Cerebellar nuclear complex (tissue), 1 donor: ENCODE data around the gene MPHOSPH8.

Source experiments
- DNase-seq, 2 experiments: peaks; one replicate each; lab custom pipeline; 2025; lab: John Stamatoyannopoulos, UW

MPHOSPH8 gene, protein sequence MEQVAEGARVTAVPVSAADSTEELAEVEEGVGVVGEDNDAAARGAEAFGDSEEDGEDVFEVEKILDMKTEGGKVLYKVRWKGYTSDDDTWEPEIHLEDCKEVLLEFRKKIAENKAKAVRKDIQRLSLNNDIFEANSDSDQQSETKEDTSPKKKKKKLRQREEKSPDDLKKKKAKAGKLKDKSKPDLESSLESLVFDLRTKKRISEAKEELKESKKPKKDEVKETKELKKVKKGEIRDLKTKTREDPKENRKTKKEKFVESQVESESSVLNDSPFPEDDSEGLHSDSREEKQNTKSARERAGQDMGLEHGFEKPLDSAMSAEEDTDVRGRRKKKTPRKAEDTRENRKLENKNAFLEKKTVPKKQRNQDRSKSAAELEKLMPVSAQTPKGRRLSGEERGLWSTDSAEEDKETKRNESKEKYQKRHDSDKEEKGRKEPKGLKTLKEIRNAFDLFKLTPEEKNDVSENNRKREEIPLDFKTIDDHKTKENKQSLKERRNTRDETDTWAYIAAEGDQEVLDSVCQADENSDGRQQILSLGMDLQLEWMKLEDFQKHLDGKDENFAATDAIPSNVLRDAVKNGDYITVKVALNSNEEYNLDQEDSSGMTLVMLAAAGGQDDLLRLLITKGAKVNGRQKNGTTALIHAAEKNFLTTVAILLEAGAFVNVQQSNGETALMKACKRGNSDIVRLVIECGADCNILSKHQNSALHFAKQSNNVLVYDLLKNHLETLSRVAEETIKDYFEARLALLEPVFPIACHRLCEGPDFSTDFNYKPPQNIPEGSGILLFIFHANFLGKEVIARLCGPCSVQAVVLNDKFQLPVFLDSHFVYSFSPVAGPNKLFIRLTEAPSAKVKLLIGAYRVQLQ

GRCh38 chr13:19633479-19634255 is at the start of gene MPHOSPH8:
TSS of gene MPHOSPH8 (plus strand) at chr13:19633659. CDS start at chr13:19633749, 90 bp downstream.
- DNase-seq = peak; percentile 26 to 67

DNA sequence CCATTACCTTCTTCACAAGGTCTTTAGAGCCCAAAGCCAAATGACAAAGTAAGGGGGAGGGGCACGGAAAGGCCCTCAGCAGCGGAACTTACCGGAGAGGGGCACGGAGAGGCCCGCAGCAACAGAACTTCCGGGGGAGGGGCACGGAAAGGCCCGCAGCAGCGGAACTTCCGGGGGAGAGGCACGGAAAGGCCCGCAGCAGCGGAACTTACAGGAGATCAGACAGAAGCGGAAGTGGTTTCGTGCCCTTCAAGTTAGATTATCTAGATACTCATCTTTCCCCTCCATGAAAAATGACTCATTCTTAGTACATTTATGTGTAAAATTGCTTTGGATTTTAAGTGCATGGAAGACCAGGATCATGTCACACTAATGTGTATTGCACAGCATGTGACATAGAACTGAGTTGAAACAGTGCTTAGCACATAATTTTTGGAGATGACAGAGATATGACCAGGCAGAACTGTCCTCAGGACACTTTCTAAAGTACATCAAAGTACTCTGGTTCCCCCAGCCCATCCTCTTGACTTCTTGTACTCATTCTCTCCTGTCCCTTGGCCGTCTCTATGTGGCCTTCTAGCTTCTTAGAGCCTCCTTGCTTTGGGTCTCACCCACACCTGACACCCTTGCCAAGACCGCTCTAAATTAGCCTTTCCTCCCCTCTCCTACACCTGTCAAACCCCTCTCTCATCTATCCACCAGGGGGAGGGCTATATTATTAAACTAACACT is 46.4 kb upstream of the MPHOSPH8 start:
- no peak for DNase-seq

GRCh38 chr13:19587635-19588300 is 45.7 kb upstream of the MPHOSPH8 start:
- no peak for DNase-seq

DNA sequence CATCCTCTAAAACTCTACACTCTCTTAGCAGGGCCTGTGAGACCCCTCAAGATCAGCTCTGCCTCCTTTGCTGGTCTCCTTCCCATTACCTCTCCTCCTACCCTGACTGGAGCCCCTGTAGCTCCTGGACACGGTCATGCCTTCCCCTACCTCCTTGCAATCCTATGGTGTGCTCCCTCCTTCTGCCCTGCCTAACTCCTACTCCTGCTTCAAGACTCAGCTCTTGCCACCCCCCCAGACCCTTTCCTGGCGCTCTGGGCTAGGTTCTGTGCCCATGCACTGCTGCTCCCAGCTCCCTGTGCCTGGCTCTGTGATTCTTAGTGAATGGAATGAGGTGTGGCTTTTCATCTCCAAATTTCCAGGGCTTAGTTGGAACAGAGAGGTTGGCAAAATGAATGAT is 44.1 kb upstream of the MPHOSPH8 start:
- DNase-seq = no peak

DNA sequence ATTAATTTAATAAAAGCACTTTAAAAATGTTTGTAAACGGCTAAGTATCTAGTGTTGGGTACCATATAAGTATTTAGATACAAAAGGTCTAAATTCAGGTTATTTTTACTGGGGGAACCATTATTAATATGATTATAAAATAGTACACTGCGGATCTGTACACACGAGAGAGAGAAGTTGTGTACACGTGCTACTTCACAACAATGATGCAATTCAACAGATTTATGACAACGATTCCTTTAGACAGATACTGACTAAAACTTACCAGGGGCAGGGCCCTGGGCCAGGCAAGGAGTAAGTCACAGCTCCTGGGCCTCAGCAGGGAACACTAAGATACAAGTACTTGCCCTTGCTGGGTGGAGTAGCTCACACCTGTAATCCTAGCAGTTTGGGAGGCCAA is 43.0 kb upstream of the MPHOSPH8 start:
- no peak for DNase-seq

GRCh38 chr13:19591864-19592263 is 41.6 kb upstream of the MPHOSPH8 start:
- DNase-seq = no peak

- no peak for DNase-seq
Measured at GRCh38 chr13:19592657-19593180, 40.7 kb upstream of the MPHOSPH8 start.

DNA sequence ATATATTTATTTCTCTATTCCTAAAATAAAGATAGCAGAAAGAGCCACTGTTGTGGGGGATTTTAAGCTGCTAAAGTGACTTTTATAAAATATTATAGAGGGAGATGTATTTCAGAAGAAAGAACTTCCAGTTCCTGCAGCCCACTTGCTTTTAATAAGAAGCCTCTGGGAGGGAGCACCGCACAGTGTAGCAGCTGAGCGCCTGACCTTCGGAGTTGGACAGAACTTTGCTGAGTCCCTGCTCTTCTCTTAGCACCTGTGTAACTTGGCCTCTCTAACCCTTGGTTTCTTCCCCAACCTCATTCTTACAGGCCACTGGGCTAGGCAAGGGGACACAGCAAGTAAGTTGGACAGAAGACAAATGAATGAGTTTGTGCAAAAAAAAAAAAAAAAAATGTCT is 37.4 kb upstream of the MPHOSPH8 start:
- DNase-seq = no peak

DNA sequence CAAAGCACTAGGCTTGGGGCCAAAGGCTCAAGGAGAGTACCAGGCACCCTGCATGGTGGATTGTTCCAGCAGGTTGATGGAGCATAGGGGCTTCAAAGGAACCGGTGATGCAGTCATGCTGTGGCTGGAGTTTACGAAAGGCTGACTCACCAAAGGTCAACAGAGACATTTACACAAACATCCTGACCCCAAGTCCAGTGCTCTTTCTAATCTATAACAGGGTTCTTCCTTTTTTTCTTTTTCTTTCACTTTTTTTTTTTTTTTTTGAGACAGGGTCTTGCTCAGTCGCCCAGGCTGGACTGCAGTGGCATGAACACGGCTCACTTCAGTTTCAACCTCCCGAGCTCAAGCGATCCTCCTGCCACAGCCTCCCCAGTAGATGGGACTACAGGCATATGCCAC is 36.5 kb upstream of the MPHOSPH8 start:
- no peak for DNase-seq

DNA sequence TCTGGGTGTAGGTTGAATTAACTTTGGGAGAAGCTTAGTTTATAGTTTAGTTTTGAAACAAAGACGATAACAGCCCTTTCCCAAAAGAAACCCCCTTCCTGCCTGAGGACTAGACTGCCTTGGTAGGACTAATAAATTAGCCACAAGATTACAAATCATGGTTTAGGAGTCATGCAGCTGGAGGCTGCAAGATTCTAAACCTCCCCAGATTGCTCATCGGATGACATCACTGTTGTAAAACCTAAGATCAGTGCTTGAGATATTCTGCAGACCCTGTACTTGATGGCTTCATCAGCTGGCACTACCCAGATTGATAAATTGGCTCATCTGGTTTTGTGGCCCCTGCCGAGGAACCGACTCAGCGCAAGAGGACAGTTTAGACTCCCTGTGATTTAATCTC is 35.9 kb upstream of the MPHOSPH8 start:
- no peak for DNase-seq

GRCh38 chr13:19601749-19602725 is 31.4 kb upstream of the MPHOSPH8 start:
- no peak for DNase-seq

DNA sequence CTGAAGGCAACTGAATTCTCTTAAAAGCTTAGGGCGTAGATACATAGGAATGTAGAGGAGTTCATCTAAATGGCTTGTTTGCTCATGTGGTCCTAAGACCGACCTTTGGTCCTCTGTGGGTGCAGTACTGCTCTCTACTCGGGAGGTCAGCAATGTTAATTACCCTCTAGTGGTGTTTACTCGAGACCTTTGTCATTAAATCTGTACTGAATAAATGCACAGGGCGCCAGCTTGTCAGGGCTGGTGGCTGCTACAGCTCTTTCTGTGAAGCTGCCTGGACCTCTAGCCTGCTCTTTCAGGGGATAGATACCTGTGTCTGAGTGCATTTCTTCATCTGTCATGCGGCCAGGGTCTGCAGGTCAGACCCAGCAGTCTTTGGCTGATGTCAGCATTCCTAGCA is 29.2 kb upstream of the MPHOSPH8 start:
- DNase-seq = no peak

- DNase-seq = no peak
Measured at GRCh38 chr13:19605161-19605955, 28.1 kb upstream of the MPHOSPH8 start.

- no peak for DNase-seq
Measured at GRCh38 chr13:19606152-19606551, 27.3 kb upstream of the MPHOSPH8 start.

GRCh38 chr13:19606737-19607136 is 26.7 kb upstream of the MPHOSPH8 start:
- DNase-seq = no peak

DNA sequence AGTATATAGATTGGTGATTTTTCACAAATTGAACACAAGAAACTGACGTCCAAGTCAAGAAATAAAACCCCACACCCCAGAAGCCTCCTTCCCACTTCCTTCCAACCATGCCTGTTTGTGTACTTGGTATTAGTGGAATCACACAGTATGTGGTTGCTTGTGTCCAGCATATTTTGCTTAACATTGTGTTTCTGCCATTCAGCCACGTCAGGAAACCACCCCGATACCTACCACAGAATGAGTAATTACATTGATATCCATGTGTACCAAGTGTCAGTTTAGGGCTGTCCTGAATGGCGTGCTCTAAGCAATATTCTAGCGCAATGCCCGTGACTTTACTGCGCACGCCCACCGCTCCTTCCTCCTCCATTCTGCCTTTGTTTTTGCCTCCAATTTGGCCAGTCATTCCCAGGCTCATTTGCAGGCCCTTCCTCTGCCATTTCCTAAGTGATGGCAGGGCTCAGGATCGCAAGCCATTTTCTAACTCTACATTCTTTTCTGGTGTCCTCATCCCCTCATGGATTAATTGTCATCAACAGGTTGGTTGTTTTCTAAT is 25.9 kb upstream of the MPHOSPH8 start:
- DNase-seq = no peak

DNA sequence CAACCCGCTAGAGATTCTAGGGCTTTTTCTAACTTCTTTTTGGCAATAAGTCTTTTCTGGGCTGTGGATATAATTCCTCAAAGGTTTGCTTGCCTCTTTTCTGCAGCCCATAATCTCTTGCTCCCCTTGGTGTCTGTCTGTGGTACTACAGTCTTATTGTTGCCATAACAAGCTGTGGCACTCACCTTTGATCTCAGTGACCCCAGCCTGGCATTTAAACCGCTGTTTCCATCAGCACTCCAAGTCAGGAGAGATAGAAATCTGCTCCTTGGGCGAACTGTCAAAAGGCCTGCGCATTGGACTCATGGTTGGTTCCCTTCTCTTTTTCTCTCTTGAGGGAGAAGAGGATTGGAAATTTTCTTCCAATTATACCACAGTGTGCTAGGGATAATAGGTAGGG is 14.5 kb upstream of the MPHOSPH8 start:
- DNase-seq = no peak

- no peak for DNase-seq
Measured at GRCh38 chr13:19622193-19622592, 11.3 kb upstream of the MPHOSPH8 start.
